ENCODE results near the gene CARD9.

CARD9 gene

GRCh38 chr9:136346157-136346481, 27.4 kb downstream of the CARD9 start:
- no peak for DNase-seq

- DNase-seq = no peak
Observed at GRCh38 chr9:136345281-136346156, 27.9 kb downstream of the CARD9 start.

DNA sequence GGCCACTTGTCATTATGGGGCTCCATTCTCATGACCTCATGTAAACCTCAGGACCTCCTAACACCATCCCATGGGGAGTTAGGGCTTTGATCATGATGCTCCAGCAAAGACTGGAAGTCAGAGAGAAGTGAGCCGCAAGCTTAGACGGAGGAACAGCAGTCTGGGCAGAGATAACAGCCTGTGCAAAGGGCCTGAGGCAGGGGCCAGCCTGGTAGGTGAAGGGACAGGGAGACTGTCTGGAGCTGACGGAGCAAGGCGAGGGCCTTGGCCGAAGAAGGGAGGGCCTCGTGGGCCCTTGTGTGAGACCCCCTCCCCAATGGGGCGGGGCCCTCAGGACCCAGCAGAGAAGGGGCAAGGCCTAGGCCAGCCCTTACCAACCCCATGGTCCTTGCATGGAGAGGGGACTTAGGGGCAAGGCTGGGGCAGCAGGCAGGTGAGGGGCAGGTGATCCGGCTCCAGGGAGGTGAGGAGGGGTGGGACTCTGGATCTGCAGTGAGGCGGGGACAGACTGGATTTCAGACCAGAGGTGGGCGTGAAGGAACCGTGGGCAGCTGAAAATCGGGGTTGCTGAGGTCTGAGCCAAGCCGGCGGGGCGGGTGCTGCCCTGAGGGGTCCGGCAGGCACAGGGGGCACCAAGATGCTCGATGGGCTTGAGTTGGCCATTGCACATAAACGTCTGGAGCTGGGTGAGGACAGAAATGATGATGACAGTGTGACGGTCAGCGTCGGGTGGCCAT, 28.8 kb downstream of the CARD9 start:
- DNase-seq = no peak

GRCh38 chr9:136343884-136344269, 29.6 kb downstream of the CARD9 start:
- no peak for DNase-seq

DNA sequence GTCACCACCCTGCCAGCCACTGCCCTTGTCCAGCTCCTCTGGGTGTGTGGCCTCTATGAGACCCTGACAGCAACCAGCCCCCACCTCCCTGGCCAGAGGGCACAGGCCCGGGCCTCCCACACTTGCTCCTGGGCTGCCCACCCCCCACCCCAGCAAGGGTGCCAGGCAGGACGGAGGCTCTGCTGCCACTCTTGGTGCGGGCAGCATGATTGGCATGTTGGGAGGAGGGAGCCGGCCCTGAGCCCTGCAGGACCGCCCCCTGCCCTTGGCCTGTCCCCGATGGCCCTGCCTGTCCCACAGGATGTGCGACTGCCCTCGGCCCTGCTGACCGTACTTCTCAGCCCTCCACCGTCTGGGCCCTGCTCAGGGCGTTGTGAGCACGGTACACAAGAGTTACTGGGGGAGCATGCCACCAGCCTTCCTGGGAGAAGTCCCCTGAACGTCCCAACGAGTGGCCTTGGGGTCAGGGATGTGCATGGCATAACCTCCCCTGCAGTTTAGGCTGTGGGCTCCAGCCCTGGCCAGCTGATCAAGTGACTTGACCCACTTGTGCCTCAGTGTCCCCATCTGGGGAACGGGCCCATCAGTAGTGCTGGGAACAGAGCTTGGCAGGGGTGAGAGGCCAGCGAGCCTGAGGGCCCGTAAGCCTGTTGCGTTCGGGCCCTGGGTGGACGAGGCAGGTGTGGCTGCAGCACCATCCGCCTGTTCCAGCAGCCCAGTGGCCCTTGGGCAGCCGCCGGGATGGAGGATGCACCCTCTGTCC, 30.2 kb downstream of the CARD9 start:
- no peak for DNase-seq

- no peak for DNase-seq
Observed at GRCh38 chr9:136342181-136343120, 31.0 kb downstream of the CARD9 start.

DNA sequence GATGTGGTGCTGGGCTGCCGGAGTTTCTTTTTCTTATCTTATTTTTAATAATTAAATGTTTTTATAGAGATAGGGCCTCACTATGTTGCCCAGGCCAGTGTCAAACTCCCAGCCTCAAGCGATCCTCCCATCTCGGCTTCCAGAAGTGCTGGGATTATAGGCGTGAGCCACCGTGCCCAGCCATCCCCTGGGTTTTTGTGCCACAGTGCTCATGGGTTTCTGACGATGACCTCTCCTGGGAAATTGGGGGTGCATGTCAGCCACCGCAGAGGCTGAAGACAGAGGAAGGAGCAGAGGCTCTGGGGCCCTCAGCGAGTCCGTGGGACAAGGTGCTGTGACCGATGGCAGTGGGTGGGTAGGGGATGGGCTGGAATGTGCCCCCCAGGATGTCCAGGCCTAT, 31.7 kb downstream of the CARD9 start:
- DNase-seq = no peak

GRCh38 chr9:136341042-136341655, 32.3 kb downstream of the CARD9 start:
- DNase-seq = no peak

- no peak for DNase-seq
Observed at GRCh38 chr9:136340356-136341041, 33.0 kb downstream of the CARD9 start.

GRCh38 chr9:136339958-136340310, 33.5 kb downstream of the CARD9 start:
- DNase-seq = no peak

DNA sequence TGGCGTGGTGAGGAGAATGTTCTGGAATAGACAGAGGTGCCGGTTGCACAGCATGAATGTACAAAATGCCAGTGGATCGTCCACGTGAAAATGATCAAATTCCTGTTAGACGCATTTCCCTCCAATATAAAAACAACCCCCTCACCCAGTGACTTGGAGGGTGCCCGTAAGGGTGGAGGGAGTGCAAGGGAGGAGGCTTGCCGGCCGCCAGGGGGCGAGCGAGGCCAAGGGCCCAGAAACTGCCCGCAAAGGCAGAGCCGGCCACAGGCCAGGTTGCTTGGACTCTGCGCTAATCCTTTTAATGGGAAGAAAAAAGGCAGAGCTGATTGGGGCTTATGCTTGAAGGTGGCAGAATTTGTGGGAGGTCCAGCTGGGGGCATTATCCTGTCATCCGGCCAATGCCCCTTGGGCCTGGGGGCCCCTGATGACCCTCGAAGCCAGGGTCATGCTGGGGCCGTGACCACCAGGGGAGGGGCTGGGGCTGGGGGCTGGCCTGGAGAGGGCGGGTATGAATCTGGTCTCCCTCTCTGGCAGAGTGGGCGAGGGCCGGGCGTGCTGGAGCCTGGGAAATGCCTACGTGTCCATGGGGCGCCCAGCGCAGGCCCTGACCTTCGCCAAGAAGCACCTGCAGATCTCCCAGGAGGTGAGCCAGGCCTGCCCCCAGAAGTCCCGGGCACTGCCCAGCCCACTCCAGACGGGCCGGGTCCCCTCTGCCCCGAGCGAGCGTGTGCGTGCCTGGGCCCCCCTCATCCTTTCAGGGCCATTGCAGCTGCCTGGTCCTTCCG, 34.1 kb downstream of the CARD9 start:
- DNase-seq = no peak

- DNase-seq = no peak
Observed at GRCh38 chr9:136338511-136338910, 35.0 kb downstream of the CARD9 start.

GRCh38 chr9:136337416-136338395, 35.8 kb downstream of the CARD9 start:
- DNase-seq = no peak

GRCh38 chr9:136336881-136337280, 36.6 kb downstream of the CARD9 start:
- DNase-seq = no peak

GRCh38 chr9:136336156-136336870, 37.2 kb downstream of the CARD9 start:
- no peak for DNase-seq

GRCh38 chr9:136335296-136336155, 37.9 kb downstream of the CARD9 start:
- no peak for DNase-seq

DNA sequence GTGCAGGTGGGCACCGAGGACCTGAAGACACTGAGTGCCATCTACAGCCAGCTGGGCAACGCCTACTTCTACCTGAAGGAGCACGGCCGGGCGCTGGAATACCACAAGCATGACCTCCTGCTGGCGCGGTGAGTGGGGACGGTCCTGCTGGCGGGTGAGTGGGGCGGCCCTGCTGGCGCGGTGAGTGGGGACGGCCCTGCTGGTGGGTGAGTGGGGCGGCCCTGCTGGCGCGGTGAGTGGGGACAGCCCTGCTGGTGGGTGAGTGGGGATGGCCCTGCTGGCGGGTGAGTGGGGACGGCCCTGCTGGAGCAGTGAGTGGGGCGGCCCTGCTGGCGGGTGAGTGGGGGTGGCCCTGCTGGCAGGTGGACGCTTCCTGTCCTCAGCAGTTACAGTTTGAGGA, 38.9 kb downstream of the CARD9 start:
- no peak for DNase-seq

DNA sequence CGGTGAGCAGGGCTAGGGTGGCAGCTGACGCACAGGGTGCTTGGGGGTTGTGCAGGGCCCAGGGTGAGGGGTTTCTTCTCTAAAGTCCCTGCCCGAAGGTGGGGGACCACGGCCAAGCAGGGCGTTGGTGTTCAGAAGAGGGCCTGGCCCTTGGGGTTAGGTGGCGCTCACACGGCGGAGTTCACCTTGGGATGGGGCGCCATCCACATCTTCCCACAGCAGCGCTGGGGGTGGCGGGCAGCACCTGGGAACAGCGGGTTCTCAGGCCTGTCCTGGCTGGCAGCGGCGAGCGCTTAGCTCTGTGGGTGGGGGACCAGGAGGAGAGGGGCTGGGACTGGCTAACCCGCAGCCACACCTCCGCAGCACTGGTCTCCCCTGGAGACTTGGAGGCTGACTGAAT, 40.0 kb downstream of the CARD9 start:
- DNase-seq = no peak

Data from NCI-H446 (cell line).